HepG2 (cell line): ENCODE results near the gene IL15RA. TPM values are rescaled to one million over a fixed set of nuclear protein-coding genes. Genes with fewer than 3 reads are reported as not detected.

Source experiments
- ATAC-seq: fragments of 200-7000 bp; cut with Tn5 transposase; 3 replicates; pipeline ENCODE4 v1.9.1; 2020; ENCODE audit warnings: mild to moderate bottlenecking, moderate library complexity
- BruUV-seq: library from RNA; stranded (reverse); fragments of 400-500 nt; replicated peaks from 2 replicates; lab custom pipeline; 2021; lab: Mats Ljungman, UMichigan
- CTCF ChIA-PET: fragments of 300-600 bp; formaldehyde crosslinking; extraction: SDS; loops from one replicate; lab custom pipeline; 2021; ENCODE audit warnings: low total read pairs, inconsistent platforms, low intra/inter-chr PET ratio; lab: Yijun Ruan, JAX
- POLR2A ChIA-PET: fragments of 350-600 bp; sonication (Branson Sonifier 250); formaldehyde crosslinking; loops from one replicate; lab custom pipeline; 2020; ENCODE audit warnings: antibody characterized with exemption, inconsistent platforms; lab: Yijun Ruan, JAX
- DNase-seq: peaks from one replicate; pipeline ENCODE4 v3.0.0-alpha.2; 2015; ENCODE audit warnings: low spot score
- FAIRE-seq: peaks from 3 replicates; lab custom pipeline; 2011; peaks lifted over from hg19 to GRCh38; lab: Jason Lieb, UNC
- H2AFZ ChIP-seq: one replicate; pipeline ENCODE4 v1.6.1; 2011; ENCODE audit warnings: low read length, inconsistent platforms
- H3K27ac ChIP-seq: fragments of 300-600 bp; 3 replicates; pipeline ENCODE4 v1.8.0; 2011; ENCODE audit warnings: mixed run types, mild to moderate bottlenecking, mixed read lengths, low read length, inconsistent platforms; ENCODE audit not compliant: insufficient read depth; ENCODE audit errors: extremely low read length
- H3K27me3 ChIP-seq, 2 experiments: fragments of 200-600 bp in 1 of 2; 2 replicates in 1 of 2; 3 replicates in 1 of 2; pipeline versions ENCODE4 v1.6.0 to v1.8.0; 2011; ENCODE audit warnings: low read length in 2 of 2, mild to moderate bottlenecking in 2 of 2, moderate library complexity in 2 of 2, inconsistent platforms in 1 of 2; ENCODE audit not compliant: insufficient read depth in 2 of 2, control insufficient read depth in 1 of 2
- H3K36me3 ChIP-seq, 2 experiments: fragments of 200-600 bp in 1 of 2; replicated peaks in 1 of 2; 2 replicates in 1 of 2; 3 replicates in 1 of 2; pipeline versions ENCODE4 v1.5.1 to v1.8.0; 2011; ENCODE audit warnings: low read length in 2 of 2, inconsistent platforms in 1 of 2; ENCODE audit not compliant: insufficient read depth in 2 of 2, control insufficient read depth in 1 of 2
- H3K4me1 ChIP-seq: 2 replicates; pipeline ENCODE4 v1.5.1; 2012; ENCODE audit warnings: low read length, inconsistent platforms; ENCODE audit not compliant: insufficient read depth
- H3K4me2 ChIP-seq: 2 replicates; pipeline ENCODE4 v1.6.0; 2011; ENCODE audit warnings: low read depth, low read length, inconsistent platforms
- H3K4me3 ChIP-seq, 3 experiments: fragments of 200-600 bp in 1 of 3; sonication (generic), shearing (Covaris generic) in 1 of 3; replicated peaks in 1 of 3; 2 replicates each; pipeline ENCODE4 v1.5.1; 2011 to 2016; ENCODE audit warnings: low read length in 3 of 3, inconsistent platforms in 2 of 3, low read depth in 2 of 3, mild to moderate bottlenecking in 2 of 3, control low read depth in 1 of 3, mixed read lengths in 1 of 3; ENCODE audit not compliant: insufficient read depth in 1 of 3
- H3K79me2 ChIP-seq: one replicate; pipeline ENCODE4 v1.6.1; 2011; ENCODE audit warnings: low read length, inconsistent platforms; ENCODE audit not compliant: insufficient read depth
- H3K9ac ChIP-seq: 2 replicates; pipeline ENCODE4 v1.6.0; 2011; ENCODE audit warnings: mild to moderate bottlenecking, low read depth, low read length, inconsistent platforms; ENCODE audit not compliant: insufficient read depth
- H3K9me3 ChIP-seq: 2 replicates; pipeline ENCODE4 v1.5.1; 2012; ENCODE audit warnings: mild to moderate bottlenecking, low read length
- H4K20me1 ChIP-seq: 2 replicates; pipeline ENCODE4 v1.6.0; 2011; ENCODE audit warnings: inconsistent platforms, mild to moderate bottlenecking, low read length, moderate library complexity; ENCODE audit not compliant: insufficient read depth
- GPN1 ChIP-seq: sonication (generic); formaldehyde crosslinking; IDR thresholded peaks from 2 replicates; pipeline ENCODE4 v1.5.1; 2020; ENCODE audit warnings: missing genetic modification reagents, borderline replicate concordance
- HDAC6 ChIP-seq: fragments of 200-600 bp; sonication (generic); IDR thresholded peaks from 2 replicates; pipeline ENCODE4 v1.7.0; 2017; ENCODE audit warnings: mild to moderate bottlenecking, antibody characterized with exemption, low read length, low read depth
- MIER2 ChIP-seq: IDR thresholded peaks from 2 replicates; pipeline ENCODE4 v1.6.1; 2016; ENCODE audit warnings: missing biosample characterization, missing genetic modification reagents
- MIER3 ChIP-seq: IDR thresholded peaks from 2 replicates; pipeline ENCODE4 v1.6.1; 2016; ENCODE audit warnings: missing compliant biosample characterization, borderline replicate concordance
- MZF1 ChIP-seq: sonication (generic); formaldehyde crosslinking; IDR thresholded peaks from 2 replicates; pipeline ENCODE4 v1.8.1; 2023; ENCODE audit warnings: mild to moderate bottlenecking, missing genetic modification reagents, borderline replicate concordance
- NFE2L2 ChIP-seq: fragments of 150-350 bp; IDR thresholded peaks from 2 replicates; pipeline ENCODE4 v1.6.1; 2014; ENCODE audit warnings: low read length
- SAP130 ChIP-seq: IDR thresholded peaks from 2 replicates; pipeline ENCODE4 v1.6.1; 2016; ENCODE audit warnings: low read depth
- ZKSCAN8 ChIP-seq: IDR thresholded peaks from 2 replicates; pipeline ENCODE4 v1.6.1; 2016; ENCODE audit warnings: borderline replicate concordance, missing genetic modification reagents, missing compliant biosample characterization
- ZNF17 ChIP-seq: sonication (generic); formaldehyde crosslinking; IDR thresholded peaks from 2 replicates; pipeline ENCODE4 v1.5.0; 2020; ENCODE audit warnings: mild to moderate bottlenecking, missing genetic modification reagents
- ZNF335 ChIP-seq: sonication (generic); formaldehyde crosslinking; IDR thresholded peaks from 2 replicates; pipeline ENCODE4 v1.4.0; 2020; ENCODE audit warnings: missing genetic modification reagents
- ZNF343 ChIP-seq: sonication (generic); formaldehyde crosslinking; IDR thresholded peaks from 2 replicates; pipeline ENCODE4 v1.4.0; 2020; ENCODE audit warnings: mild to moderate bottlenecking, missing genetic modification reagents
- ZNF615 ChIP-seq: sonication (generic); formaldehyde crosslinking; IDR thresholded peaks from 2 replicates; pipeline ENCODE4 v1.5.0; 2020; ENCODE audit warnings: mild to moderate bottlenecking, missing genetic modification reagents, borderline replicate concordance
- ZNF850 ChIP-seq: sonication (generic); formaldehyde crosslinking; conservative IDR thresholded peaks from 2 replicates; pipeline ENCODE4 v1.9.0; 2021; ENCODE audit warnings: mild to moderate bottlenecking, missing genetic modification reagents
- WGBS: methylation state at CpG from one replicate; pipeline ENCODE4 v1.1.6; 2017; ENCODE audit warnings: low lambda C conversion rate; 5-methylcytosine and 5-hydroxymethylcytosine counted together
- in situ Hi-C: cut with HindIII; loops from 2 replicates; pipeline ENCODE4 v1.10.0; 2017; ENCODE audit warnings: low pct_unique_long_range_greater_than_20kb; ENCODE audit not compliant: extremely low pct_ligation_motif_present
- intact Hi-C: fragments of 100-400 bp; cut with micrococcal nuclease; formaldehyde crosslinking; loops from one replicate; pipeline ENCODE4 v1.10.0; 2022; ENCODE audit not compliant: unreplicated experiment
- polyA plus RNA-seq, 8 experiments: library from polyadenylated mRNA; depleted of rRNA in 3 of 8; stranded (reverse) in 7 of 8; unstranded in 1 of 8; fragments of >200 nt; fragmentation: Illumina TruSeq in 4 of 8; extraction: Trizol in 4 of 8; gene quantifications; 2 replicates each; pipeline versions ENCODE4 v1.2.1 to v1.2.3, GENCODE V29; 2011 to 2016; ENCODE audit warnings: low read depth in 4 of 8, missing spikeins in 1 of 8, mixed read lengths in 1 of 8; ENCODE audit not compliant: insufficient read depth in 1 of 8
- total RNA-seq, 5 experiments: library from RNA; depleted of rRNA; stranded (reverse); fragments of >200 nt; fragmentation: Illumina TruSeq; extraction: Trizol; gene quantifications; 2 replicates each; pipeline ENCODE4 v1.2.3, GENCODE V29; 2016; ENCODE audit warnings: low read depth in 1 of 5
- TF ChIP-seq, protein P1 (sequence below): sonication (generic); formaldehyde crosslinking; IDR thresholded peaks from 2 replicates; pipeline ENCODE4 v1.5.0; 2020; ENCODE audit warnings: mild to moderate bottlenecking, missing genetic modification reagents, borderline replicate concordance
- TF ChIP-seq, protein P2 (sequence below), 2 experiments: sonication (generic) in 1 of 2; formaldehyde crosslinking in 1 of 2; IDR thresholded peaks; 2 replicates each; pipeline versions ENCODE4 v1.4.0 to v1.6.1; 2018 to 2020; ENCODE audit warnings: missing genetic modification reagents in 2 of 2, borderline replicate concordance in 1 of 2, low read depth in 1 of 2, mild to moderate bottlenecking in 1 of 2, missing biosample characterization in 1 of 2

The IL15RA gene
- total and polyA plus RNA-seq, 2 of the 13 experiments (the other 11 are each of a cell fraction or from before 2014, with no cell fraction given): 0.53 to 0.77 TPM

- TF ChIP-seq ZNF17 (CRISPR knock-in tag) (no peak), MIER2 (CRISPR knock-in tag) (no peak), ZNF850 (CRISPR knock-in tag) (no peak)
These were observed 6.8 kb downstream of the IL15RA start (continued) for GRCh38 chr10:5970527-5970926.

GRCh38 chr10:5970066-5970465, 7.3 kb downstream of the IL15RA start:
- Histone ChIP-seq H3K4me2 (no peak overlapping the region), H3K9ac (no peak overlapping the region), H3K27ac (no peak overlapping the region), H2AFZ (no peak overlapping the region), H3K4me3 (no peak overlapping the region), H3K9me3 (no peaks in the 10 kb centered on the region), H3K79me2 (no peaks in the 10 kb centered on the region), H3K4me1 (peaks cover 14% of the 10 kb centered on the region), H4K20me1 (no peaks in the 10 kb centered on the region), H3K36me3 (no peaks in the 10 kb centered on the region), H3K27me3 (peaks cover 0 to 6% of the 10 kb centered on the region in 2 experiments; a peak in 2 of 5 replicates)
- intact Hi-C loops: no loop called here
- CTCF ChIA-PET: no interaction called here
- ATAC-seq (no peak), FAIRE-seq (no peak), DNase-seq (no peak)
- BruUV-seq: no TSS peak
- 25% methylated on average over 2 of the region's 2 CpGs for WGBS
- POLR2A ChIA-PET: no interaction called here
- in situ Hi-C loops: no loop called here
- TF ChIP-seq MIER3 (CRISPR knock-in tag): no peak
- no peak for TF ChIP-seq ZNF615 (CRISPR knock-in tag)
- no peak for TF ChIP-seq GPN1 (CRISPR knock-in tag)
- TF ChIP-seq NFE2L2: no peak
- TF ChIP-seq ZKSCAN8 (CRISPR knock-in tag): no peak
- TF ChIP-seq, protein P1, sequence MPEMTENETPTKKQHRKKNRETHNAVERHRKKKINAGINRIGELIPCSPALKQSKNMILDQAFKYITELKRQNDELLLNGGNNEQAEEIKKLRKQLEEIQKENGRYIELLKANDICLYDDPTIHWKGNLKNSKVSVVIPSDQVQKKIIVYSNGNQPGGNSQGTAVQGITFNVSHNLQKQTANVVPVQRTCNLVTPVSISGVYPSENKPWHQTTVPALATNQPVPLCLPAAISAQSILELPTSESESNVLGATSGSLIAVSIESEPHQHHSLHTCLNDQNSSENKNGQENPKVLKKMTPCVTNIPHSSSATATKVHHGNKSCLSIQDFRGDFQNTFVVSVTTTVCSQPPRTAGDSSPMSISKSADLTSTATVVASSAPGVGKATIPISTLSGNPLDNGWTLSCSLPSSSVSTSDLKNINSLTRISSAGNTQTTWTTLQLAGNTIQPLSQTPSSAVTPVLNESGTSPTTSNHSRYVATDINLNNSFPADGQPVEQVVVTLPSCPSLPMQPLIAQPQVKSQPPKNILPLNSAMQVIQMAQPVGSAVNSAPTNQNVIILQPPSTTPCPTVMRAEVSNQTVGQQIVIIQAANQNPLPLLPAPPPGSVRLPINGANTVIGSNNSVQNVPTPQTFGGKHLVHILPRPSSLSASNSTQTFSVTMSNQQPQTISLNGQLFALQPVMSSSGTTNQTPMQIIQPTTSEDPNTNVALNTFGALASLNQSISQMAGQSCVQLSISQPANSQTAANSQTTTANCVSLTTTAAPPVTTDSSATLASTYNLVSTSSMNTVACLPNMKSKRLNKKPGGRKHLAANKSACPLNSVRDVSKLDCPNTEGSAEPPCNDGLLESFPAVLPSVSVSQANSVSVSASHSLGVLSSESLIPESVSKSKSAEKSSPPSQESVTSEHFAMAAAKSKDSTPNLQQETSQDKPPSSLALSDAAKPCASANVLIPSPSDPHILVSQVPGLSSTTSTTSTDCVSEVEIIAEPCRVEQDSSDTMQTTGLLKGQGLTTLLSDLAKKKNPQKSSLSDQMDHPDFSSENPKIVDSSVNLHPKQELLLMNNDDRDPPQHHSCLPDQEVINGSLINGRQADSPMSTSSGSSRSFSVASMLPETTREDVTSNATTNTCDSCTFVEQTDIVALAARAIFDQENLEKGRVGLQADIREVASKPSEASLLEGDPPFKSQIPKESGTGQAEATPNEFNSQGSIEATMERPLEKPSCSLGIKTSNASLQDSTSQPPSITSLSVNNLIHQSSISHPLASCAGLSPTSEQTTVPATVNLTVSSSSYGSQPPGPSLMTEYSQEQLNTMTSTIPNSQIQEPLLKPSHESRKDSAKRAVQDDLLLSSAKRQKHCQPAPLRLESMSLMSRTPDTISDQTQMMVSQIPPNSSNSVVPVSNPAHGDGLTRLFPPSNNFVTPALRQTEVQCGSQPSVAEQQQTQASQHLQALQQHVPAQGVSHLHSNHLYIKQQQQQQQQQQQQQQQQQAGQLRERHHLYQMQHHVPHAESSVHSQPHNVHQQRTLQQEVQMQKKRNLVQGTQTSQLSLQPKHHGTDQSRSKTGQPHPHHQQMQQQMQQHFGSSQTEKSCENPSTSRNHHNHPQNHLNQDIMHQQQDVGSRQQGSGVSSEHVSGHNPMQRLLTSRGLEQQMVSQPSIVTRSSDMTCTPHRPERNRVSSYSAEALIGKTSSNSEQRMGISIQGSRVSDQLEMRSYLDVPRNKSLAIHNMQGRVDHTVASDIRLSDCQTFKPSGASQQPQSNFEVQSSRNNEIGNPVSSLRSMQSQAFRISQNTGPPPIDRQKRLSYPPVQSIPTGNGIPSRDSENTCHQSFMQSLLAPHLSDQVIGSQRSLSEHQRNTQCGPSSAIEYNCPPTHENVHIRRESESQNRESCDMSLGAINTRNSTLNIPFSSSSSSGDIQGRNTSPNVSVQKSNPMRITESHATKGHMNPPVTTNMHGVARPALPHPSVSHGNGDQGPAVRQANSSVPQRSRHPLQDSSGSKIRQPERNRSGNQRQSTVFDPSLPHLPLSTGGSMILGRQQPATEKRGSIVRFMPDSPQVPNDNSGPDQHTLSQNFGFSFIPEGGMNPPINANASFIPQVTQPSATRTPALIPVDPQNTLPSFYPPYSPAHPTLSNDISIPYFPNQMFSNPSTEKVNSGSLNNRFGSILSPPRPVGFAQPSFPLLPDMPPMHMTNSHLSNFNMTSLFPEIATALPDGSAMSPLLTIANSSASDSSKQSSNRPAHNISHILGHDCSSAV (CRISPR knock-in tag): no peak
- no peak for TF ChIP-seq ZNF335 (CRISPR knock-in tag)
- TF ChIP-seq, protein P2, sequence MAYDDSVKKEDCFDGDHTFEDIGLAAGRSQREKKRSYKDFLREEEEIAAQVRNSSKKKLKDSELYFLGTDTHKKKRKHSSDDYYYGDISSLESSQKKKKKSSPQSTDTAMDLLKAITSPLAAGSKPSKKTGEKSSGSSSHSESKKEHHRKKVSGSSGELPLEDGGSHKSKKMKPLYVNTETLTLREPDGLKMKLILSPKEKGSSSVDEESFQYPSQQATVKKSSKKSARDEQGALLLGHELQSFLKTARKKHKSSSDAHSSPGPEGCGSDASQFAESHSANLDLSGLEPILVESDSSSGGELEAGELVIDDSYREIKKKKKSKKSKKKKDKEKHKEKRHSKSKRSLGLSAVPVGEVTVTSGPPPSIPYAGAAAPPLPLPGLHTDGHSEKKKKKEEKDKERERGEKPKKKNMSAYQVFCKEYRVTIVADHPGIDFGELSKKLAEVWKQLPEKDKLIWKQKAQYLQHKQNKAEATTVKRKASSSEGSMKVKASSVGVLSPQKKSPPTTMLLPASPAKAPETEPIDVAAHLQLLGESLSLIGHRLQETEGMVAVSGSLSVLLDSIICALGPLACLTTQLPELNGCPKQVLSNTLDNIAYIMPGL (CRISPR knock-in tag; IDR thresholded peaks at IDR 0.05; ENCODE audit: borderline replicate concordance in 1 of 2, low read depth in 1 of 2): no peak
- no peak for TF ChIP-seq ZNF343 (CRISPR knock-in tag)
- no peak for TF ChIP-seq HDAC6
- TF ChIP-seq SAP130 (CRISPR knock-in tag): no peak
- TF ChIP-seq MZF1 (CRISPR knock-in tag): no peak
